GM19023 (cell line): ENCODE results near the gene PLEKHH2.
"Not testable (repeated sequence)": the region's sequence is repeated elsewhere in the genome, so short reads cannot be mapped to it uniquely, and the experiment has no call there.

Source experiments
- ATAC-seq: cut with Tn5 transposase; IDR thresholded peaks from one replicate; pipeline ENCODE4 v1.9.1; 2021; ENCODE audit warnings: mild to moderate bottlenecking, moderate library complexity; ENCODE audit not compliant: unreplicated experiment

The PLEKHH2 gene

GRCh38 chr2:43636153-43636552 is 907 bp upstream of the PLEKHH2 start:
- not testable (repeated sequence) for ATAC-seq

- ATAC-seq = no peak
Measured at GRCh38 chr2:43636621-43637020, 439 bp upstream of the PLEKHH2 start.

- ATAC-seq = no peak
Measured at GRCh38 chr2:43642363-43642762, 5.3 kb downstream of the PLEKHH2 start.

GRCh38 chr2:43643680-43644079 is 6.6 kb downstream of the PLEKHH2 start:
- no peak for ATAC-seq

- no peak for ATAC-seq
Measured at GRCh38 chr2:43648994-43649701, 12.1 kb downstream of the PLEKHH2 start.

- no peak for ATAC-seq
Measured at GRCh38 chr2:43653506-43653905, 16.4 kb downstream of the PLEKHH2 start.

GRCh38 chr2:43657241-43657640 is 20.2 kb downstream of the PLEKHH2 start:
- no peak for ATAC-seq

GRCh38 chr2:43675646-43676321 is 38.7 kb downstream of the PLEKHH2 start:
- ATAC-seq = no peak

- no peak for ATAC-seq
Measured at GRCh38 chr2:43676322-43677050, 39.4 kb downstream of the PLEKHH2 start, which contains the start of gene C1GALT1C1L. TSS of gene C1GALT1C1L (minus strand) at chr2:43676429. CDS start at chr2:43676322, 107 bp downstream.

- ATAC-seq = not testable (repeated sequence)
Measured at GRCh38 chr2:43677783-43678182, 40.7 kb downstream of the PLEKHH2 start.

- ATAC-seq = no peak
Measured at GRCh38 chr2:43685357-43685756, 48.3 kb downstream of the PLEKHH2 start.

- no peak for ATAC-seq
Measured at GRCh38 chr2:43689999-43690398, 52.9 kb downstream of the PLEKHH2 start.

GRCh38 chr2:43692428-43692994 is 55.5 kb downstream of the PLEKHH2 start:
- no peak for ATAC-seq

GRCh38 chr2:43698140-43698539 is 61.1 kb downstream of the PLEKHH2 start:
- ATAC-seq = not testable (repeated sequence)

- no peak for ATAC-seq
Measured at GRCh38 chr2:43699761-43700160, 62.7 kb downstream of the PLEKHH2 start.

- ATAC-seq = no peak
Measured at GRCh38 chr2:43701111-43701510, 64.1 kb downstream of the PLEKHH2 start.

GRCh38 chr2:43707255-43708015 is 70.4 kb downstream of the PLEKHH2 start:
- no peak for ATAC-seq

GRCh38 chr2:43708178-43708577 is 71.1 kb downstream of the PLEKHH2 start:
- ATAC-seq = no peak

GRCh38 chr2:43708891-43709290 is 71.8 kb downstream of the PLEKHH2 start:
- ATAC-seq = no peak

GRCh38 chr2:43710866-43711265 is 73.8 kb downstream of the PLEKHH2 start:
- no peak for ATAC-seq

- no peak for ATAC-seq
Measured at GRCh38 chr2:43714164-43714563, 77.1 kb downstream of the PLEKHH2 start.
